NT2/D1 (cell line): ENCODE results near the gene SPSB3.

Source experiments
- SUZ12 ChIP-seq: IDR thresholded peaks from 2 replicates; pipeline ENCODE4 v1.6.1; 2011; ENCODE audit not compliant: insufficient read length, insufficient read depth; ENCODE audit errors: extremely low read depth
- YY1 ChIP-seq: IDR thresholded peaks from 2 replicates; pipeline ENCODE4 v1.6.1; 2011; ENCODE audit not compliant: insufficient read length, insufficient read depth
- ZNF274 ChIP-seq: IDR thresholded peaks from 2 replicates; pipeline ENCODE4 v1.6.1; 2011; ENCODE audit warnings: mild to moderate bottlenecking, low read depth, low read length

DNA sequence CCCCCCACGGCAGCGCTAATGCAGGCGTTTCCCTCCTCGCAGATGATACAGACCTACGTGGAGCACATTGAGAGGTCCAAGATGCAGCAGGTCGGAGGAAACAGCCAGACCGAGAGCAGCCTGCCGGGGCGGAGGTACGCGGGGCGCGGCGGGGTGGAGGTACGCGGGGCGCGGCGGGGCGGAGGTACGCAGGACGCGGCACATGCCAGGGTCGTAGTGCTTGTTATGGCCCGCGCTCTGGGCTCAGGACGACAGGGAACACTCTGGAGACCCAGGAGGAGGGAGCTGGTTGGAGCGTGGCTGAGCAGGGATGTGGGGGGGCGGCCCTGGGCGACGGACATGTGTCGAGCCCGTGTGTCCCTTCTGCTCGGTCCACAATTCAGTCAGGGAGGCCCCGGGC is 52.9 kb downstream of the SPSB3 start:
- TF ChIP-seq ZNF274 (no peak), YY1 (no peak), SUZ12 (no peak)
